Measurements from ENCODE around the gene SRC.

SRC gene

DNA sequence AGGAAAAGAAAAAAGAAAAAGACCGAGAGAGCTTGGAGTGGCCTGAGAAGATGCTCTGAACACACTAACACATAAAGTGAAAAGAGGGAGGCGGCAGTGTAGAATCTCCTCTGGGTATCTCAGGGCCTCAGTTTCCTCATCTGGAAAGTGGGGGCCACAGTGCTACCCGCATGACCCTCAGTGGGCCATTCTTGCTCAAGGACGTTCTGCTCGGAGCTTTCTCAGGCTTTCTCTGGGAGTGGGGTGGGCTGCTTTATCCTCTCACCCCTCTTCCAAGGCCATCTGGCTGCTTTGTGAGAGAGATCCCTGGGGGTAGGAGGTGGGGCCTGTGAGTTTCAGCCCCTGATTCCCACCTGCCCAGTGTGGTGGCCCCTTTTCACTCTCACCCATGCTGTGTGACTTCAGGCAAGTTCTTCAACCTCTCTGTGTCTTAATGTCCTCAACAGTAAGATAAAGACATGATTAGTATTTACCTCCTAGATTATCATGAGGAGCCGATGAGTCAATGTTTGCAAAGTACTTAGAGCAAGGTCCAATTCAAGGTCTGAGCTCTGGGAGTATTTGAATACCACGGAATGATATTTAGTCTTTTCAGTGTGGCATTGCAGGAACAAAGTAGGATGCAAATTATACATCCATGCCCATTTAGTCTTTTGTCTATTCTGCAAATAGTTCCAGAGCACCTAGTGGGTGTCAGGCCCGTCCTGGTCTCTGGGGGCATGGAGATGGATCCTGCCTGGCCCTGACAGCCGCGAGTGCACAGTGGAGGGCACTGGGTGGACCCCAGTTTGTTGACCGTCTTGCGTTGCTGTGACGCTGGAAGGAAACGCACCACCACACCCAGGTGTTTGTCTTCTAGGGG lies 34.3 kb downstream of the SRC start:
- in situ Hi-C loops (cut with MboI; ENCODE audit: low sequenced_read_pairs): no loop called here

DNA sequence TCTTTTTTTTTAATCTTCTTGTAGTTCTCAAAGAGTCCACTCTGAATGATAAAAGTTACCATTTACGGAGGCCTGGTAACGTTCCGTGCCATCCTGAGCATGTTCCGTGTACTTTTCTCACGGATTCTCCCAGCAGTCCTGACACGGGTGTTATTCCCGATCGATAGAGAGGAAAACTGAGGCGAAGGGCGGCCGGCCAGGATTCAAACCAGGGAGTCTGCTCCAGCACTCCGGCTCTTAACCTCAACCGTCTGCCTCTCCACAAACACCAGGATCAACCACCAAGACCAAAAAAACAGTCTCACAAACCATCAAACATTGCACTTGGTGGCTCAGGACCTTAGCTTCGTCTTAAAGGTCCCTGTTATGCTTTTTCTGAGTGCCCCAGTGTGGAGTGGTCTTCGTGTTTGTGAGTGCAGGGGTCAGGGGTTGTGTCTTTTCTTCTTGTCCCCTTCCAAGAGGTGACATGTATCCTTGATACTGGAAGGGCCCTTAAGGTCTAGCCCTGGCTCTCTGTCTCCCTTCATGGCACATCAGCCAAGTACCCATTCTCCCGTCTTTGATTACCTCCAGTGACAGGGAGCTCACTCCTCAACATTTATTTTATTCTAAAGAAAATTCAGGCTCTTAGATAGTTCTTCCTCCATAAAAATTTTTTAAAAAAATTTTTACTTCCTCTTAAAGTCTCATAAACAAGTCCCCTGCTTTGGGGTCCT lies 35.1 kb downstream of the SRC start:
- in situ Hi-C loops (cut with MboI; ENCODE audit: low sequenced_read_pairs): no loop called here

DNA sequence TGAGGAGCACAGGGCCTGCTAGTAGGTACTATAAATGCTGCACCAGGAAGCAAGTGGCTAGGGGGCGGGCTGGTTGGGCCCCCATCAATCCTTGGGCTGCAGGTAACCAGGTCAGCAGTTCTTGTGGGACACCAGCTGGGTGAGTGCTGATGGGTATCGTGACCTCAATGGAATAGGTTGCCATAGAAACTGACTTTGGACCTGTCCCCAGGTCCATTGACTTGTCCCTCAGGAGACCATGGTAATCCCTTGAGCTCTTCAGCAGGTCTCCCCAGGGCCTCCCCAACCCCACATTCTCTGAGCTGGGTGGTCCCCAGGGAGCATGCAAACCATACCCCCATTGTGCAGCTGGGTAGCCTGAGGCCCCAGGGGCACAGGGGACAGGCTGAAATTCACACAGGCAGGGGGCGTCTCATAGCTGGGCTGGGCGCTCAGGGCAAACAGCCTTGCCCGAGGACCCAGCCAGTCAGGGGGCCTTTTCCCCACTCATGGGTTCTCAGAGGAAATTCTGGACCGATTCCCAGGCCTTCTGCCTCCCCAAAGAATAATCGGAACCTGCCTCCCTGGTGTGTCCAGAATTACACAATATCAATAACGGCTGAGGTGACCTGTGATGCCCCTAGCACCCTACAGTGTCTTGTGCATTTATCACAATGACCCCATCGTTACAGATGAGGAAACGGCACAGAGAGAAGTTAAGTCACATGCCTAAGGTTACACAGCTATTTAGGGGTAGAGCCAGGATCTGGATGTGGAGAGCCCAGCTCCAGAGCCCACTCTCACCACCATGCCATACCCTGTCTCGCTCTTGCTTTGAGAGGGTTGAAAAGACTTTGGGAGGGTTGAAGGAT lies 35.9 kb downstream of the SRC start:
- in situ Hi-C loops (cut with MboI; ENCODE audit: low sequenced_read_pairs): no loop called here

DNA sequence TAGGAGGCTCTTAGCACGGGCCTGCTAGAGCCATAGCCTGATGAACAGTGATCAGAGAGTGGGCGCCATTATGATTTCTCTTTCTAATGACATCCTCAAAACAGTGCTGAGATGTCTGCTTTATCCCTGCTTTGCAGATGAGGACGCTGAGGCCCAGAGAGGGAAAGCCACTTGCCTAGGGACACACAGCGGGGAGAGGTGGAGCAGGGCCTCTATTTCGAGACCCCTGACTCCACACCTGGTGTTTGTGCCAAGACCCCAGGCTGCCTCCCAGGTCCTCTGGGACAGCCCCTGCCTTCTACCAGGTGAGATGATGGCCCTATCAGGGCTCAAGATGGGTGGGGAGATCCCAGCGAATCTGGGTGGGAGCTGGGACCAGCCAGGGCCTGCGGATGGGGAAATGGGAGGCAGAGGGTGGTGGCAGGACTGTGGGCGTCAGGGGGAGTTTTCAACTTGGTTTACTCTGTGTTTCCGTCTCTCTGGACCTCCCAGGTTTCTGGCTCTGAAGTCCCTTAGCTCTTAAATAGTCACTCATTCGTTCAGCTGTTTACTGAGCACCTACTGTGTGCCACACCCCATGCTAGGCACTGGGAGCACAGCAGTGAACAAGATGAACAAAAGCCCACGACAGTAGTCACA lies 36.7 kb downstream of the SRC start:
- in situ Hi-C loops (cut with MboI; ENCODE audit: low sequenced_read_pairs): no loop called here

DNA sequence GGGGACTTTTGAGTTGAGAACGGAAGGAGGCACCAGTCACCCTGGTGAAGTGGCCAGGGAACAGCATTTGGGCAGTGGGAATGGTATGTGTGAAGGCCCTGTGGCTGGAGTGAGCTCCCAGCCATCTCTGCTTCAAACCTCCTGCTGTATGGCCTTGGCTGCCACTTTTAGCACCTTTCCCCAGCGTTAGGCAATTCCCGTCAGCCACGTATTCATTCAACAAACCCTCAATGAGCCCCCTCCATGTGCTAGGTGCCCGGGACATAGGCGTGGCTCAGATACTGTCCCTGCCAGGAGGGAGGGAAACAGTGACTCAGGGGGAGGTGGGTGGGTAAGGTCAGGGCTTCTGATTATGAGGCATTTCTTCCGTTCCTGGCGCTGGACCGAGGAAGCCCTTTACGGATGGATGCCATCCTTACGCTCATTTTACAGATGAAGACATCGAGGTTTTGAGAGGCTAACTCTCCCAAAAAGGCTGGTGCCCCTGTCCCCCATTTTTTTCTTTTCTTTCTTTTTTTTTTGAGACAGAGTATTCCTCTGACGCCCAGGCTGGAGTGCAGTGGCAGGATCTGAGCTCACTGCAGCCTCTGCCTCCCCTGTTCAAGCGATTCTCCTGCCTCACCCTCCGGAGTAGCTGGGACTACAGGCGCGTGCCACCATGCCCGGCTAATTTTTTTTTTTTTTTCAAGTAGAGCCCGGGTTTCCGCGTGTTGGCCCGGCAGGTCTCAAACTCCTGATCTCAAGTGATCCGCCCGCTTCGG lies 37.5 kb downstream of the SRC start:
- in situ Hi-C loops (cut with MboI; ENCODE audit: low sequenced_read_pairs): no loop called here

DNA sequence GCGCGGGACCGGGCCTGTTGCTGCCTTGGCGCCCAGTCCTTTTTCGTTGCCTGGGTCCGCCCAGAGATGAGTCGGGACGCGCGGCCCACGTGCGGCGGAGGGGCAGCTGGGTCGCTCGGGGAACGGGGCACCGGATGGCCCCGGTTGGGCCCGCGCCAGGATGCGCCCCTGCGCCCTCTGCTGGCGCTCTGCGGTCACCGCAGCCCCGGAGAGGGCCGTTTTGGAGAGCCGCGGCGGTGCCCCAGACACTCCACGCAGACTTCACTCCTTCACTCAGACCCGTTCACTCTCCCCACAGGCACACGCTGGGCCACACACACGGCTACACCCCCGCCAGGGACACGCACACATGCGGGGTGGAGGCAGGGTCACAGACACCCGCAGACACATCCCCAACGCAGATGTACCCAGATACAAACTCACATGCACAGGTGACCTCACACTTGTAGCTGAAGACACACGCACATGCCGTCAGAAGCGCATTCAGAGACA lies 38.8 kb downstream of the SRC start:
- in situ Hi-C loops (cut with MboI; ENCODE audit: low sequenced_read_pairs): loop anchor here (5.0 kb wide), 2 partner anchors 112 to 148 kb away; no protein-coding TSS in a partner anchor

DNA sequence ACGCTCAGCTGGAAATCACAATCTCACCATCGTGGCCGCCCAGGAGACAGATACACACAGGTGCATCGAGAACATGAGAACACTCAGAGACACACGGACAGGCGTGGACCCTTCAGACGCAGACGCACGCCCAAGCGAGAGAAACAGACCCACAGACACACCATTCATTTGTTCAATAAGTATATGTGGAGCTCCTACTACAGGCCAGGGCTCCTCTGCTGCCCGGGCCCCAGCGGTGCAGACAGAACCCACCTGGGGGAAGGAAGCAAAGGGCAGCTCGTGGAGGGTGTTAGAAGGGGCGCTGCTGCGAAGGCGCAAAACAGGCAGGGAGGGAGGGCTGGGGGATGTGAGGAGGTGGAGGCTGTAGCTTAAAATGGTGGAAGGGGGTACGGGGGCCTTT lies 39.2 kb downstream of the SRC start:
- in situ Hi-C loops (cut with MboI; ENCODE audit: low sequenced_read_pairs): loop anchor here (5.0 kb wide), 2 partner anchors 113 to 147 kb away; no protein-coding TSS in a partner anchor

DNA sequence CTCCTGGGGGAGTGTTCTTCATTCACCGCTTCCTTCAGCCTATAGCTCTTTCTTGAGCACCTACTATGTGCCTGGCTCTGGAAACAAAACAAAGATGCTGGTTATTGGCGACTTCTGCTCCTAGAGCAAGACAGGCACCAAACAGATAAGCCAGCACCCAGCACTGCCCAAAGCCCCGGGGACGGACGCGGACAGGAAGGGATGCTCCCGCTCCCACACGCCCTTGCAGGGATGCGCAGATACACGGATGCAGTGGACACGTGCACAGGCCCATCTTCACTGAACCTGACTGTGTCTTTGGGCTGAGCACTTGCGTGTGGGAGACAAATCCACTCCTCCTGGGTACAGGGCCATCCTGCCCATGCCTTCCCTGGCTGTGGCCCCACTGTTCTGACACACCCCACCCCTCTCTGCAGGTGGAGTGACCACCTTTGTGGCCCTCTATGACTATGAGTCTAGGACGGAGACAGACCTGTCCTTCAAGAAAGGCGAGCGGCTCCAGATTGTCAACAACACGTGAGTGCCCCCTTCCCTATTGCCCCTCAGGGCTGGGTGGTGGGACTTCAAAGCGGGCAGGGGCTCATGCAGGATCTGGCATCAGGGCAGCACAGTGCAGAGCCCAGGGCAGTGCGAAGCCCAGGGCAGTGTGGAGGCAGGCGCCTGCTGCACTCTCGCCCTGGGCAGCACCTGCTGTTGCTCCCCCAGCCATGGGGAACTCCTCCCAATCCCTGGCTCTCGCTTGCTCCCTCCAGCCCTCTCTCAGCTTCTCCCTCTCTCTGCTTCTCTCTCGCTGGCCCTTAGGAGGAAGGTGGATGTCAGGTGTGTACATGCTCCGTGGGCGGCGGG lies 39.9 kb downstream of the SRC start:
- in situ Hi-C loops (cut with MboI; ENCODE audit: low sequenced_read_pairs): loop anchor here (5.0 kb wide), 2 partner anchors 114 to 146 kb away; no protein-coding TSS in a partner anchor

DNA sequence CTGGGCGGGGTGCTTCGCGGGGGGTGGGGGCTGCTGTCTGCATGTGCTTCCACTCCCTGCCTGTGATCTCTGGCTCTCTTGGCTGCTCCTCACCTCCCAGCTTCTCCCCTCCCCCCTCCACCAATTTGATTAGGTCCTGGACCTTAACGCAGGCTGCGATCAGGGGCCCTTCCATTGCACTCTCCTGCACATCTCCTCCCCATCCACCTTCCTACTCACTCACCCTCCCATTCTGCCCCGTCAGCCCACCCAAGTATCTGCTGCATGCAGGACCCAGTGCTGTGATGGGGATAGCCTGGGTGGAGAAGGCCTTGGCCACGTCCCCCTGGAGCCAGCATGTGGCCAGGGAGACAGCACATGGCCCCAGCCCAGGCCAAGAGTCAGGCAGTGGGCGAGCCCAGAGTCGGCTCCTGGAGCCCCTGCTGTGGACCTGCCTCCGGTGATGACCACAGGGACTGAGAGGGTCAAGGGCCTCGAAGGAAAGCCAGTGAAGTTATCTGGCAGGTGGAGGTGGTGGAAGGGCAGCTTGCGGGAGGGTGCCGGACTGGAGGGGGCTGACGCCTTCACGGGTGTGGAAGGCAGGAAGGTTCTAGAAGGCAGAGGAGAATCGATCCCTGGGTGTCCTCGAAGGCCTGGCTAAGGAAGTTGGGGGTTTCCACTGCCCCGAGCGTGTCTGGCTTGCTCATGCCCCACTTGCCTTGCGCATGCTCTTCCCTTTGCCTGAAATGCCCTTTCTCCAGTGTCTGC lies 40.7 kb downstream of the SRC start:
- in situ Hi-C loops (cut with MboI; ENCODE audit: low sequenced_read_pairs): loop anchor here (5.0 kb wide), 2 partner anchors 114 to 146 kb away; no protein-coding TSS in a partner anchor

DNA sequence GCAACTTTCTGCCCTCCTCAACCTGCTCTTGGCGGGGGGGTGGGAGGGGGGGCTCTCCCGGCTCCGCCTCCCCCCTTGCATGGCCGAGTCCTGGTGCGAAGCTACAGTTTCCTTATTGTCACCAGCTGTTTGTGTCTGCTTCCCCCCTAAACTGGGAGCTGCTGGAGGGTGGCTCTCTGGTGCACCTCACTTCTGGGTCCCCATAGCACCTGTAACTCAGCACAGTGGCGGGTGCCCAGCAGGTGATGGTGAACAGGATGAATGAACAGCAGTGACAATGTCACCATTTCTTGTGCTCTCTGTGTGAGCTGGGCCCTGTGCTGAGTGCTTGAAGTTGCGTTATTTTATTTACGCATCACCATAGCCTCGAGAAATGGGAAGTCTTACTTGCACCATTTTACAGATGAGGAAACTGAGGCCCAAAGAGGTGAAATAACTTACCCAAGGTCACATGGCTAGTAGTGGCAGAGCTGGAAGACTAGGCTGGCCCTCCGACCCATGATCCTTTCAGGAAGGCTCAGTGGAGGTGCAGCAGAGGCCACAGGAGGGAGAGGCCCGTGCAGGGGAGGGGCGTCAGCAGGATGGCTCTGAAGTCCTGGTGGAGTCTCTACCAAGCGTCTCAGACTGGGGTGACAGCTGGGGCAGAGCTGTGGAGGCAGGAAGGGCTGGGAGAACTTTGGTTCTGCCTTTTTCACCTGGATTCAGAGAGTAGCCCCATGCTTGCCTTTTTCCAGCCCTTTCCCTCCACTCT lies 41.8 kb downstream of the SRC start:
- in situ Hi-C loops (cut with MboI; ENCODE audit: low sequenced_read_pairs): loop anchor here (5.0 kb wide), 2 partner anchors 115 to 145 kb away; no protein-coding TSS in a partner anchor

DNA sequence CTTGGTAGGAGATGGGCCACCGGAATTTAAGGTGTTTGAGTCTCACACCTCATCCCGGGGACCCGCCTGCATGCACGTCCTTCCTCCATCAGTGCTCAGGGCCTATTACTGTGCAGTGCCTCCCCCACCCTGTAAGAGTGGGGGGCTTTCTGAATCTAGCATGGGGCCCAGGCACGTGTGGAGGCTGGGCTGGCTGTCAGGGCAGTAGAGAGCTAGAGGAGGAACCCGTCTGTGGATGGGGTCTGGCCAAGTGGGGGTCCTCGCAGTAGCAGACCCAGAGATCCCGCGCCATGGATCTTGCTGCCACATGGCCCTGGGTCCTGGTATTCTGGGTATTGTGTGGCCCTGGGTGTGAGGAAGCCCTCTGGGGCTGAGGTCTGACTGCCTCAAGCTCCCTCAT lies 42.9 kb downstream of the SRC start:
- in situ Hi-C loops (cut with MboI; ENCODE audit: low sequenced_read_pairs): loop anchor here (5.0 kb wide), 2 partner anchors 117 to 143 kb away; no protein-coding TSS in a partner anchor

DNA sequence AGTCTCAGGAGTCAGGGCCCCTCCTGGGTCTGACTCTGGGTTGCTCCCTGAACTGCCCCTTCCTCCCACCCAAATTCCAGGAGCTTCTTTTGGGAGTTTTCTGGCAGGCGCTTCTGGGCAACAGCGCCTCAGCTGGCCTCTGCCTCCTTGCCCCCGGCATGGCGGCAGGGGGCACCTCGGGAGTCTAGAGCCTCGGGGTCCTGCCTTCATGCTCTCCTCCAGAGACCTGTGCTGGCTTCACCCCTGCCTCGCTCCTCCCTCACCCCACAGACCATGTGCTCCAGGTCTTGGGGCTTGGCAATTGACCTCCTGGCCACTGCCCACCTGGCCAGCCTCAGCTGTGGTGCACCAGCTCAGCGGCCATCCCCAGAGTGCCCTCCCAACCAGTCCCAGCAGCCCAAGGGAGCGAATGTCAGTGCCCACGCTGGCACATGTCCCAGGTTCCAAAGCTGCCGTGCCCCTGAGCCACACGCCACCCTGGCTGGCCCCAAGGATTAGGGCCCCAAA lies 43.4 kb downstream of the SRC start:
- in situ Hi-C loops (cut with MboI; ENCODE audit: low sequenced_read_pairs): loop anchor here (5.0 kb wide), 2 partner anchors 117 to 143 kb away; no protein-coding TSS in a partner anchor

DNA sequence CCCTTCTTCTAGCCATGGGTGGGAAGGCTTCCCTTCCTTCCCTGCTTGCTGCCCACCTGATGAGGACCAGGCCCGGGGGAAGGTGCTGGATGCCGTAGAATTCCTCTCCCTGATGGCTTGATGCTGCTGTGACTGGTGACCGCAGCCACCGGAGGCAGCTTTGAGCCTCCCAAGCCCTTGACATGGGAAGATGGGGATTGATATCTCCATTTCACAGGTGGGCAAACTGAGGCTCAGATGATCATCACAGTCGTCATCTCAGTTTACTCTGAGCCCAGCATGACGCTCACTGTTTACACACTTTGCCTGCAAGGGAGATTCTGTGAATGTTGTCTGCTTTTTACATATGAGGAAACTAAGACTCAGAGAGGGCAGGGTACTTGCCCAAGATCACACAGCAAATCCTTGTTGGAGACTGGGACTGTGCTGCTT lies 43.9 kb downstream of the SRC start:
- in situ Hi-C loops (cut with MboI; ENCODE audit: low sequenced_read_pairs): loop anchor here (5.0 kb wide), 2 partner anchors 118 to 142 kb away; no protein-coding TSS in a partner anchor

DNA sequence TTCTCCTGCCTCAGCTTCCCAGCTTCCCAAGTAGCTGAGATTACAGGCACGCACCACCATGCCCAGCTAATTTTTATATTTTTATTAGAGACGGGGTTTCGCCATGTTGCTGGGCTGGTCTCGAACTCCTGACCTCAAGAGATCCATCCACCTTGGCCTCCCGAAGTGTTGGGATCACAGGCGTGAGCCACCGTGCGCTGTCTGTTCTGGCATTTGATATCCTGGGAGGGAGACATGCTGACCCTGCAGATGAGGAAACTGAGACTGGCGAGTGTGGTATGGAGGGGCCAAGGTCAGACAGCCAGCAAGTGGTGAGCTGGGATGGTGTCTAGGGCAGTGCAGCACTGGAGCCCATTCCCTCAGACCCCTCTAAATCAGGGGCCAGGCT lies 44.6 kb downstream of the SRC start:
- in situ Hi-C loops (cut with MboI; ENCODE audit: low sequenced_read_pairs): no loop called here

DNA sequence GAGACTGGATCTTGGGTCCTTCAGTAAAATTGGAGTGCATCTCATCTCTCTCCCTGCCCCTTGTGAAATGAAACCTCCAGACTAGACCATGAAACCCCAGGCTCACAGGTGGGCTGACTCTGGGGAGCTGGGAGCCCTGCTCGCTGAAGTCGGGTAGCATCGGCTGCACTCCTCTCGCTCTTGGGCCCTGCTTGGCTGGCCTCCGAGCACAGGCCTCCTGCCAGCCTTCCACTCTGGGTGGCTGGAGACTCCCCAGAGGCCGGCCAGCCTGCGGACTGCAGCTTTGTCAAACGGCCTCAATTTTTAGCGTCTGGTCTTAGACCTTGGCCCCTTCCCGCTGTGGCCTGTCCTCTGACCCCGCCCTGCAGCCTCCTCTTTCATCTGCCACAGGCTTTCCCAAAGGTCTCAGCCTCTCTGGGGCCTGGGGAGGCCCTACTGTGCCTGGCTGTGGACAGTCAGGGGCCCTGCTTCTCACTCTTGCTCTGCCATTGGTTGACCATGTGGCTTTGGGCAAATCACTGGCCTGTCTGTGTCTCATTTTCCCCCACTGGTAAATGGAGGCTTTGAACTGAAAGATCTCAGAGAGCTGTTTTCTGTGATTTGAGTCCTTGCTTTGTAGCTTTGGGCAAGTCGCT lies 45.1 kb downstream of the SRC start:
- in situ Hi-C loops (cut with MboI; ENCODE audit: low sequenced_read_pairs): no loop called here

DNA sequence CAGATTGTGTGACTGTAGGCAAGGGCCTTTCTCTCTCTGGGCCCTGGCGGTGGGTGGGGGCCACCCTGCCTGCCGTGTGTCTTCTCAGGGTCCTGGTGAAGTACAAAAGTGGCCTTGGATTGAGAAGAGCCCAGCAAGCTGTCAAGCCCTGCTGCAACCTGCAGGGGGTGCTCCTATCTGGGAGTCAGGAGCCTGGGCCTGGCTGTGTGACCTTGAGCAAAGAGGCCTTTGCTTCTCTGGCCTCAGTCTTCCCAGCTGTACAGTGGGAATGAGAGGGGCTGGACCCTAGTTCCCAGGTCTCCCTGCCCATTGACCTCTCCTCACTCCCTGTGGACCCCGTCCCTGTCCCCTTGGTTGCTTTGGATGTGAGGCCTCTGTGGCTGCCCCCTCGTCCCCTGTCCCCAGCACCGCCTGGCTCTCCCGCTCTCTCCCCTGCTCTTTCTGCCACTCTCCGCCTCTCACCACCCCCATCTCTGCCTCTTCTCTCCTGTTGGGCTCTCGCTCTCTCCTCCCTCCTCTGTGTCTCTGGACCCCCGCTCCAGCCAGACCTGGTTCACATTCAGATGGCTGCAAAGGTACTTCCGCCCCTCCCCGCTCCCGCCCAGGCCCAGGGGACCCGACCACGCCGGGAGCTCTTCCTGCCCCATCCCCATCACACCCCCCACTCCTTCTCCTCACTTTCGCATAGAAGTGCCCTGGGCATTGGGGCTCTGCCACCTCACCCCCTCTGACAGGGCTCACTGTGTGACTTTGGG lies 46.7 kb downstream of the SRC start:
- in situ Hi-C loops (cut with MboI; ENCODE audit: low sequenced_read_pairs): no loop called here
